Measurements from ENCODE around the gene DROSHA.

DNA sequence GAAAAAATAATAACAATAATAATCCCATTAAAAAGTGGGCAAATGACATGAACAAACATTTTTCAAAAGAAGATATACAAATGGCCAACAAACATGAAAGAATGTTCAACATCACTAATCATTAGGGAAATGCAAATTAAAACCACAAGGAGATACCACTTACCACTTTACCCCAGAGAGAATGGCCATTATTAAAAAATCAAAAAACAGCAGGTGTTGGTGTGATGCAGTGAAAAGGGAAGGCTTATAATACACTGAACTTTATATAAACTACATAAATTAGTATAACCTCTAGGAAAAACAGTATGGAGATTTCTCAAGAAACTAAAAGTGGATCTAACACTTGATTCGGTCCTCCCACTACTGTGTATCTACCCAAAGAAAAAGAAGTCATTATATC, 81.9 kb downstream of the DROSHA start:
- TF ChIP-seq CTCF (conservative IDR thresholded peaks at IDR 0.05) (no peak), ZFX (IDR thresholded peaks at IDR 0.05) (no peak)

All from C4-2B (cell line).